Kidney (tissue), 14 donors: ENCODE measurements around the gene FNDC1. TPM values are rescaled to one million over a fixed set of nuclear protein-coding genes. Genes with fewer than 3 reads are reported as not detected.

Experiments used
- DNase-seq, 5 donors: peaks; one replicate each; pipeline ENCODE4 v3.0.0-alpha.2; 2013 to 2020
- FAIRE-seq: peaks from 2 replicates; lab custom pipeline; 2012; peaks lifted over from hg19 to GRCh38; lab: Jason Lieb, UNC
- H3K27ac ChIP-seq, 2 donors: one replicate each; pipeline ENCODE4 v1.7.0; 2013; ENCODE audit warnings: low read depth in 2 of 2, low read length in 2 of 2, inconsistent platforms in 1 of 2
- H3K27me3 ChIP-seq: one replicate; pipeline ENCODE4 v1.7.1; 2013; ENCODE audit warnings: low read length, inconsistent platforms; ENCODE audit not compliant: control insufficient read depth, insufficient read depth
- H3K36me3 ChIP-seq, 3 donors: one replicate each; pipeline versions ENCODE4 v1.7.0 to v1.7.1; 2013; ENCODE audit warnings: low read length in 3 of 3, control low read depth in 1 of 3, inconsistent platforms in 1 of 3; ENCODE audit not compliant: insufficient read depth in 3 of 3, control insufficient read depth in 2 of 3
- H3K4me1 ChIP-seq, 3 donors: one replicate each; pipeline versions ENCODE4 v1.7.0 to v1.7.1; 2013; ENCODE audit warnings: low read length in 3 of 3, inconsistent platforms in 1 of 3, low read depth in 1 of 3; ENCODE audit not compliant: control insufficient read depth in 2 of 3, insufficient read depth in 2 of 3
- H3K4me3 ChIP-seq, 3 donors: one replicate each; pipeline versions ENCODE4 v1.7.0 to v1.8.1; 2013; ENCODE audit warnings: low read length in 3 of 3, control low read depth in 1 of 3, inconsistent platforms in 1 of 3
- H3K9ac ChIP-seq, 3 donors: one replicate each; pipeline versions ENCODE4 v1.7.0 to v1.7.1; 2013; ENCODE audit warnings: low read length in 3 of 3, control low read depth in 1 of 3, inconsistent platforms in 1 of 3
- H3K9me3 ChIP-seq, 3 donors: one replicate each; pipeline versions ENCODE4 v1.7.0 to v1.7.1; 2013; ENCODE audit warnings: low read length in 3 of 3, control low read depth in 1 of 3, inconsistent platforms in 1 of 3; ENCODE audit not compliant: control insufficient read depth in 2 of 3, insufficient read depth in 1 of 3
- CTCF ChIP-seq: IDR thresholded peaks from 3 replicates; pipeline ENCODE4 v1.5.1; 2012; ENCODE audit warnings: mild to moderate bottlenecking, moderate library complexity, borderline replicate concordance; ENCODE audit not compliant: insufficient read depth; ENCODE audit errors: extremely low read depth
- intact Hi-C: fragments of 100-400 bp; cut with DNase I; formaldehyde crosslinking; loops from one replicate; pipeline ENCODE4 v1.11.1; 2022
- polyA plus RNA-seq: library from polyadenylated mRNA; stranded (reverse); fragments of 350-450 nt; fragmentation: Illumina TruSeq; extraction: RNeasy Lipid Tissue Mini Kit (QIAGEN cat#74804); gene quantifications from one replicate; pipeline ENCODE4 v1.2.3, GENCODE V29; 2014; ENCODE audit warnings: low read depth, low replicate concordance; ENCODE audit not compliant: insufficient read depth
- total RNA-seq: library from RNA; stranded (reverse); fragmentation: NEBNext Ultra II Directional; extraction: Animal tissue kit (Norgen Biotek cat#: 25700); gene quantifications from one replicate; pipeline ENCODE4 v1.2.1, GENCODE V29; 2021
- donor health status: control.
- donor health status: control.
- donor health status: control.
- donor health status: control.
- donor health status: control.
- donor health status: DM: yes; HTN: yes; CAD: no.
- donor health status: Normal renal cell carcinoma (clear cell type).

The FNDC1 gene
- total and polyA plus RNA-seq, 2 donors from 2014 or later: 0.69 to 1.3 TPM

GRCh38 chr6:159221486-159222170 lies 52.4 kb downstream of the FNDC1 start:
- intact Hi-C loops: no loop called here
- Histone ChIP-seq H3K27ac (no peak overlapping the region), H3K9me3 (no peaks in the 10 kb centered on the region), H3K36me3 (no peaks in the 10 kb centered on the region), H3K27me3 (no peaks in the 10 kb centered on the region), H3K4me1 (peaks cover 0 to 4% (median 0%) of the 10 kb centered on the region in 3 donors), H3K4me3 (no peak overlapping the region), H3K9ac (no peak overlapping the region)
- DNase-seq (peak in 1 of 5 donors; percentile 43), FAIRE-seq (no peak)
- no peak for TF ChIP-seq CTCF

GRCh38 chr6:159224452-159224851 lies 55.3 kb downstream of the FNDC1 start:
- Histone ChIP-seq H3K27ac (no peak overlapping the region), H3K4me3 (no peak overlapping the region), H3K9ac (no peak overlapping the region), H3K36me3 (no peaks in the 10 kb centered on the region), H3K9me3 (no peaks in the 10 kb centered on the region), H3K27me3 (no peaks in the 10 kb centered on the region), H3K4me1 (peaks cover 0 to 4% (median 0%) of the 10 kb centered on the region in 3 donors)
- DNase-seq (peak in 2 of 5 donors; percentile 56 to 59), FAIRE-seq (no peak)
- intact Hi-C loops: no loop called here
- TF ChIP-seq CTCF: no peak

GRCh38 chr6:159229651-159230051 lies 60.5 kb downstream of the FNDC1 start:
- no peaks in the 10 kb centered on the region for H3K36me3 ChIP-seq
- H3K9ac ChIP-seq: no peak overlapping the region
- no peak overlapping the region for H3K27ac ChIP-seq
- FAIRE-seq (no peak), DNase-seq (no peak)
- intact Hi-C loops: no loop called here
- no peak overlapping the region for H3K4me3 ChIP-seq
- H3K9me3 ChIP-seq: no peaks in the 10 kb centered on the region
- no peak for TF ChIP-seq CTCF
- H3K27me3 ChIP-seq: peaks cover 10% of the 10 kb centered on the region
- H3K4me1 ChIP-seq: no peaks in the 10 kb centered on the region
